ENCODE measurements around the gene PKHD1.

Gene PKHD1

GRCh38 chr6:52045033-52045432, 42.4 kb downstream of the PKHD1 start:
- H3K36me3 ChIP-seq (ENCODE audit: control insufficient read depth, insufficient read depth, low read length) = no peaks in the 10 kb centered on the region
- no peaks in the 10 kb centered on the region for H3K27me3 ChIP-seq (ENCODE audit: control insufficient read depth, insufficient read depth, low read length)
- no peak overlapping the region for H3K4me3 ChIP-seq (ENCODE audit: low read depth, low read length)
- H3K9ac ChIP-seq (ENCODE audit: low read depth, low read length) = no peak overlapping the region
- peaks cover 9% of the 10 kb centered on the region for H3K4me1 ChIP-seq (ENCODE audit: control insufficient read depth, insufficient read depth, low read length)
- H3K9me3 ChIP-seq (ENCODE audit: control insufficient read depth, insufficient read depth, low read length) = no peaks in the 10 kb centered on the region
- no peak overlapping the region for H3K27ac ChIP-seq (ENCODE audit: low read depth, low read length)

- Histone ChIP-seq H3K4me3 (ENCODE audit: low read depth, low read length) (no peak overlapping the region), H3K27me3 (ENCODE audit: control insufficient read depth, insufficient read depth, low read length) (no peaks in the 10 kb centered on the region), H3K9ac (ENCODE audit: low read depth, low read length) (no peak overlapping the region), H3K4me1 (ENCODE audit: control insufficient read depth, insufficient read depth, low read length) (no peaks in the 10 kb centered on the region), H3K27ac (ENCODE audit: low read depth, low read length) (no peak overlapping the region), H3K36me3 (ENCODE audit: control insufficient read depth, insufficient read depth, low read length) (no peaks in the 10 kb centered on the region), H3K9me3 (ENCODE audit: control insufficient read depth, insufficient read depth, low read length) (no peaks in the 10 kb centered on the region)
Observed at GRCh38 chr6:52042141-52042885, 45.1 kb downstream of the PKHD1 start.

- Histone ChIP-seq H3K36me3 (ENCODE audit: control insufficient read depth, insufficient read depth, low read length) (no peaks in the 10 kb centered on the region), H3K4me3 (ENCODE audit: low read depth, low read length) (no peak overlapping the region), H3K9me3 (ENCODE audit: control insufficient read depth, insufficient read depth, low read length) (no peaks in the 10 kb centered on the region), H3K27me3 (ENCODE audit: control insufficient read depth, insufficient read depth, low read length) (no peaks in the 10 kb centered on the region), H3K4me1 (ENCODE audit: control insufficient read depth, insufficient read depth, low read length) (no peaks in the 10 kb centered on the region), H3K9ac (ENCODE audit: low read depth, low read length) (no peak overlapping the region), H3K27ac (ENCODE audit: low read depth, low read length) (no peak overlapping the region)
Observed at GRCh38 chr6:52041134-52041533, 46.3 kb downstream of the PKHD1 start.

- Histone ChIP-seq H3K4me1 (ENCODE audit: control insufficient read depth, insufficient read depth, low read length) (no peaks in the 10 kb centered on the region), H3K27ac (ENCODE audit: low read depth, low read length) (no peak overlapping the region), H3K9ac (ENCODE audit: low read depth, low read length) (no peak overlapping the region), H3K4me3 (ENCODE audit: low read depth, low read length) (no peak overlapping the region), H3K9me3 (ENCODE audit: control insufficient read depth, insufficient read depth, low read length) (peaks cover under 1% of the 10 kb centered on the region), H3K27me3 (ENCODE audit: control insufficient read depth, insufficient read depth, low read length) (no peaks in the 10 kb centered on the region), H3K36me3 (ENCODE audit: control insufficient read depth, insufficient read depth, low read length) (no peaks in the 10 kb centered on the region)
Observed at GRCh38 chr6:52027699-52028098, 59.7 kb downstream of the PKHD1 start.

GRCh38 chr6:52024451-52025068, 62.9 kb downstream of the PKHD1 start:
- H3K27me3 ChIP-seq (ENCODE audit: control insufficient read depth, insufficient read depth, low read length) = no peaks in the 10 kb centered on the region
- no peaks in the 10 kb centered on the region for H3K9me3 ChIP-seq (ENCODE audit: control insufficient read depth, insufficient read depth, low read length)
- H3K9ac ChIP-seq (ENCODE audit: low read depth, low read length) = no peak overlapping the region
- no peaks in the 10 kb centered on the region for H3K36me3 ChIP-seq (ENCODE audit: control insufficient read depth, insufficient read depth, low read length)
- no peak overlapping the region for H3K4me3 ChIP-seq (ENCODE audit: low read depth, low read length)
- H3K27ac ChIP-seq (ENCODE audit: low read depth, low read length) = no peak overlapping the region
- peaks cover 16% of the 10 kb centered on the region for H3K4me1 ChIP-seq (ENCODE audit: control insufficient read depth, insufficient read depth, low read length)

- Histone ChIP-seq H3K27me3 (ENCODE audit: control insufficient read depth, insufficient read depth, low read length) (no peaks in the 10 kb centered on the region), H3K9me3 (ENCODE audit: control insufficient read depth, insufficient read depth, low read length) (no peaks in the 10 kb centered on the region), H3K9ac (ENCODE audit: low read depth, low read length) (no peak overlapping the region), H3K27ac (ENCODE audit: low read depth, low read length) (no peak overlapping the region), H3K4me1 (ENCODE audit: control insufficient read depth, insufficient read depth, low read length) (peaks cover 16% of the 10 kb centered on the region), H3K36me3 (ENCODE audit: control insufficient read depth, insufficient read depth, low read length) (no peaks in the 10 kb centered on the region), H3K4me3 (ENCODE audit: low read depth, low read length) (no peak overlapping the region)
Observed at GRCh38 chr6:52022675-52023074, 64.7 kb downstream of the PKHD1 start.

- H3K4me1 ChIP-seq (ENCODE audit: control insufficient read depth, insufficient read depth, low read length) = peaks cover 27% of the 10 kb centered on the region
- no peaks in the 10 kb centered on the region for H3K27me3 ChIP-seq (ENCODE audit: control insufficient read depth, insufficient read depth, low read length)
- no peak overlapping the region for H3K9ac ChIP-seq (ENCODE audit: low read depth, low read length)
- no peaks in the 10 kb centered on the region for H3K36me3 ChIP-seq (ENCODE audit: control insufficient read depth, insufficient read depth, low read length)
- H3K4me3 ChIP-seq (ENCODE audit: low read depth, low read length) = no peak overlapping the region
- no peak overlapping the region for H3K27ac ChIP-seq (ENCODE audit: low read depth, low read length)
- no peaks in the 10 kb centered on the region for H3K9me3 ChIP-seq (ENCODE audit: control insufficient read depth, insufficient read depth, low read length)
Observed at GRCh38 chr6:52020945-52021570, 66.4 kb downstream of the PKHD1 start.

- no peak overlapping the region for H3K27ac ChIP-seq (ENCODE audit: low read depth, low read length)
- no peaks in the 10 kb centered on the region for H3K9me3 ChIP-seq (ENCODE audit: control insufficient read depth, insufficient read depth, low read length)
- peaks cover 27% of the 10 kb centered on the region for H3K4me1 ChIP-seq (ENCODE audit: control insufficient read depth, insufficient read depth, low read length)
- no peaks in the 10 kb centered on the region for H3K27me3 ChIP-seq (ENCODE audit: control insufficient read depth, insufficient read depth, low read length)
- H3K36me3 ChIP-seq (ENCODE audit: control insufficient read depth, insufficient read depth, low read length) = no peaks in the 10 kb centered on the region
- no peak overlapping the region for H3K9ac ChIP-seq (ENCODE audit: low read depth, low read length)
- no peak overlapping the region for H3K4me3 ChIP-seq (ENCODE audit: low read depth, low read length)
Observed at GRCh38 chr6:52019881-52020280, 67.5 kb downstream of the PKHD1 start.

GRCh38 chr6:52019092-52019491, 68.3 kb downstream of the PKHD1 start:
- no peak overlapping the region for H3K9ac ChIP-seq (ENCODE audit: low read depth, low read length)
- H3K27me3 ChIP-seq (ENCODE audit: control insufficient read depth, insufficient read depth, low read length) = no peaks in the 10 kb centered on the region
- no peak overlapping the region for H3K4me3 ChIP-seq (ENCODE audit: low read depth, low read length)
- no peak overlapping the region for H3K27ac ChIP-seq (ENCODE audit: low read depth, low read length)
- peaks cover 27% of the 10 kb centered on the region for H3K4me1 ChIP-seq (ENCODE audit: control insufficient read depth, insufficient read depth, low read length)
- H3K36me3 ChIP-seq (ENCODE audit: control insufficient read depth, insufficient read depth, low read length) = no peaks in the 10 kb centered on the region
- H3K9me3 ChIP-seq (ENCODE audit: control insufficient read depth, insufficient read depth, low read length) = no peaks in the 10 kb centered on the region

GRCh38 chr6:52016915-52017748, 70.3 kb downstream of the PKHD1 start:
- H3K36me3 ChIP-seq (ENCODE audit: control insufficient read depth, insufficient read depth, low read length) = no peaks in the 10 kb centered on the region
- H3K4me3 ChIP-seq (ENCODE audit: low read depth, low read length) = no peak overlapping the region
- H3K4me1 ChIP-seq (ENCODE audit: control insufficient read depth, insufficient read depth, low read length) = peaks cover 24% of the 10 kb centered on the region
- H3K27ac ChIP-seq (ENCODE audit: low read depth, low read length) = no peak overlapping the region
- H3K27me3 ChIP-seq (ENCODE audit: control insufficient read depth, insufficient read depth, low read length) = no peaks in the 10 kb centered on the region
- H3K9me3 ChIP-seq (ENCODE audit: control insufficient read depth, insufficient read depth, low read length) = no peaks in the 10 kb centered on the region
- no peak overlapping the region for H3K9ac ChIP-seq (ENCODE audit: low read depth, low read length)

Measured in HUES48 (cell line).